Duodenal mucosa (tissue), 2 donors: ENCODE measurements around the gene ARHGEF4.

Experiments used
- H3K27ac ChIP-seq: one replicate; pipeline ENCODE4 v1.7.0; 2013; ENCODE audit warnings: low read depth, low read length
- H3K27me3 ChIP-seq, 2 donors: one replicate each; pipeline ENCODE4 v1.7.0; 2013; ENCODE audit warnings: low read length in 2 of 2, control low read depth in 1 of 2; ENCODE audit not compliant: insufficient read depth in 2 of 2, control insufficient read depth in 1 of 2
- H3K36me3 ChIP-seq, 2 donors: one replicate each; pipeline ENCODE4 v1.7.0; 2013; ENCODE audit warnings: low read length in 2 of 2, control low read depth in 1 of 2; ENCODE audit not compliant: insufficient read depth in 2 of 2, control insufficient read depth in 1 of 2
- H3K4me1 ChIP-seq, 2 donors: one replicate each; pipeline ENCODE4 v1.7.0; 2013; ENCODE audit warnings: low read length in 2 of 2, control low read depth in 1 of 2; ENCODE audit not compliant: insufficient read depth in 2 of 2, control insufficient read depth in 1 of 2
- H3K4me3 ChIP-seq, 2 donors: one replicate each; pipeline ENCODE4 v1.7.0; 2013; ENCODE audit warnings: low read length in 2 of 2, low read depth in 1 of 2
- H3K9ac ChIP-seq, 2 donors: one replicate each; pipeline ENCODE4 v1.7.0; 2013; ENCODE audit warnings: low read length in 2 of 2, low read depth in 1 of 2
- H3K9me3 ChIP-seq, 2 donors: one replicate each; pipeline ENCODE4 v1.7.0; 2013; ENCODE audit warnings: low read length in 2 of 2, control low read depth in 1 of 2; ENCODE audit not compliant: control insufficient read depth in 1 of 2

The ARHGEF4 gene

DNA sequence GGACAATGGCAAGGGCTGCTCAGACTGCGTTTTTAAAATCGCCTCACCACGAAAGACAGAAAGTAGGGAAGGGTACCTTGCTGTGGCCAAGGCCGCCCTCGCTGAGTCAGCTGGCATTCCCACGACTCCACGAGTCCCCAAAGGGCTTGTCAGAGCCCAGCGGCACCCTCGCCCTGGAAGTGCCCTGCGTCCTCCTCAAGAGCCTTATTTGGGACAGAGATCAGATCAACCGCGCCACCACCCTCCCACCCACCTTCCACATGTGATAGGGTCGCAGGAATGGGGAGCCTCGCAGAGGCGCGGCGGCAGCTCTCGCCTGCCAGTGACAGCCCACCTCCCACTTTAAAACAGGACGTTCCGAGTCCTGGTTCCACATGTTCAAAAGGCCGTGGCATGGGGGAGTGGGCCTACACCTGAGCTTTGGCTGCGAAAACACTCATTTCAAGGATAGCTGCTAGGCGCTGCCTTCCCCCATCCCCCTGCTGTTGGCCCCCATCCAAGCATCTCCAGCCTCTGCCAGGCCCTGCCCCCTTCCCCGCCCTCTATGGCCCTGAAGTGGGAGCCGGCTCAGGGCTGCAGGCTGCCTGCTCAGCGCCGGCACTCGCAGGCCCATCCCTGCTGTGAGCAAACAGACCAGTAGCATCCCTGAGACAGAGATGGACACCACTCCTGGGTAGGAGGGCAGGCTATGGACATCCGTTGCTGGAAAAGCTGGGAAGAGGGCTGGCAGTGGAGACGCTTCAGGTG, 38.1 kb upstream of the ARHGEF4 start:
- peak overlapping the region; percentile 78 to 91 for H3K4me3 ChIP-seq
- H3K27me3 ChIP-seq, result peaks cover 6 to 8% of the 10 kb centered on the region in 2 donors
- no peaks in the 10 kb centered on the region for H3K36me3 ChIP-seq
- H3K27ac ChIP-seq, result no peak overlapping the region
- H3K4me1 ChIP-seq, result peaks cover 0 to 9% of the 10 kb centered on the region in 2 donors
- H3K9me3 ChIP-seq, result no peaks in the 10 kb centered on the region
- peak overlapping the region; percentile 37 to 87 for H3K9ac ChIP-seq

DNA sequence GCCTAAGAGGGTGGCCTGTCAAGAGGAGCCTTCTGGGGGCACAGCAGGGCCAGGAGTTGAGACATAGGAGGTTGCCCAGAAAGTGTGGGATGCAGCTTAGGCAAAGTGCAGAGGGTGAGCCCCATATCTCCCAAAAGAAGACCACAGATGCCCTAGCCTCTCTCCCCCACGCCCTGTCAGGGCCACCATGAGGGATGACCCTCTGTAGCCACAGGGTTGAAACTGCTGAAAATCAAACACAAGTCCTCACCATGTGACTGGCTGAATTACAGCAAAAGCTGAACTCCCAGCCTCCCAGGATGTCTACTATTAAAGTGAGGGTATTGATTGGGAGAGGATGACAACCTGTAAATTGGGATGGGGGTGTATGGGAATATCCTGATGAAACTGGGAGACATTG, 37.4 kb upstream of the ARHGEF4 start:
- no peak overlapping the region for H3K9ac ChIP-seq
- H3K9me3 ChIP-seq, result no peaks in the 10 kb centered on the region
- H3K27me3 ChIP-seq, result peaks cover 6 to 8% of the 10 kb centered on the region in 2 donors
- no peaks in the 10 kb centered on the region for H3K36me3 ChIP-seq
- peaks cover 0 to 9% of the 10 kb centered on the region in 2 donors for H3K4me1 ChIP-seq
- no peak overlapping the region for H3K4me3 ChIP-seq
- no peak overlapping the region for H3K27ac ChIP-seq

DNA sequence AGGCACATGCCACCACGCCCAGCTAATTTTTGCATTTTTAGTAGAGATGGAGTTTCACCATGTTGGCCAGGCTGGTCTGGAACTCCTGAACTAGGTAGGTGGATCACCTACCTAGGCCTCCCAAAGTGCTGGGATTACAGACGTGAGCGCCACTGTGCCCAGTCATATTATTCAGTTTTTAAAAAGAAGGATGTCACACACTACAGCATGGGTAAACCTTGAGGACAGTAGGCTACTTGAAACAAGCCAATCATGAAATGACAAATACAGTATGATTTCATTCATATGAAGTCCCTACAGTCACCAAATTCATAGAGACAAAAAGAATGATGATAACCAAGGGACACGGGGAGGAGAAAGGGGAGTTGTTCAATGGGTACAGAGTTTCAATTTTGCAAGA, 31.1 kb upstream of the ARHGEF4 start:
- H3K9me3 ChIP-seq, result no peaks in the 10 kb centered on the region
- H3K36me3 ChIP-seq, result no peaks in the 10 kb centered on the region
- H3K27ac ChIP-seq, result no peak overlapping the region
- H3K9ac ChIP-seq, result no peak overlapping the region
- no peaks in the 10 kb centered on the region for H3K4me1 ChIP-seq
- H3K4me3 ChIP-seq, result no peak overlapping the region
- no peaks in the 10 kb centered on the region for H3K27me3 ChIP-seq

- Histone ChIP-seq H3K27me3 (no peaks in the 10 kb centered on the region), H3K9me3 (no peaks in the 10 kb centered on the region), H3K36me3 (no peaks in the 10 kb centered on the region), H3K4me3 (no peak overlapping the region), H3K4me1 (no peaks in the 10 kb centered on the region), H3K27ac (no peak overlapping the region), H3K9ac (no peak overlapping the region)
Observed at GRCh38 chr2:130806370-130806769, 30.3 kb upstream of the ARHGEF4 start.

- no peak overlapping the region for H3K9ac ChIP-seq
- H3K27me3 ChIP-seq, result no peaks in the 10 kb centered on the region
- H3K27ac ChIP-seq, result no peak overlapping the region
- no peak overlapping the region for H3K4me3 ChIP-seq
- H3K36me3 ChIP-seq, result no peaks in the 10 kb centered on the region
- H3K9me3 ChIP-seq, result no peaks in the 10 kb centered on the region
- H3K4me1 ChIP-seq, result no peaks in the 10 kb centered on the region
Observed at GRCh38 chr2:130807659-130808385, 28.9 kb upstream of the ARHGEF4 start.

DNA sequence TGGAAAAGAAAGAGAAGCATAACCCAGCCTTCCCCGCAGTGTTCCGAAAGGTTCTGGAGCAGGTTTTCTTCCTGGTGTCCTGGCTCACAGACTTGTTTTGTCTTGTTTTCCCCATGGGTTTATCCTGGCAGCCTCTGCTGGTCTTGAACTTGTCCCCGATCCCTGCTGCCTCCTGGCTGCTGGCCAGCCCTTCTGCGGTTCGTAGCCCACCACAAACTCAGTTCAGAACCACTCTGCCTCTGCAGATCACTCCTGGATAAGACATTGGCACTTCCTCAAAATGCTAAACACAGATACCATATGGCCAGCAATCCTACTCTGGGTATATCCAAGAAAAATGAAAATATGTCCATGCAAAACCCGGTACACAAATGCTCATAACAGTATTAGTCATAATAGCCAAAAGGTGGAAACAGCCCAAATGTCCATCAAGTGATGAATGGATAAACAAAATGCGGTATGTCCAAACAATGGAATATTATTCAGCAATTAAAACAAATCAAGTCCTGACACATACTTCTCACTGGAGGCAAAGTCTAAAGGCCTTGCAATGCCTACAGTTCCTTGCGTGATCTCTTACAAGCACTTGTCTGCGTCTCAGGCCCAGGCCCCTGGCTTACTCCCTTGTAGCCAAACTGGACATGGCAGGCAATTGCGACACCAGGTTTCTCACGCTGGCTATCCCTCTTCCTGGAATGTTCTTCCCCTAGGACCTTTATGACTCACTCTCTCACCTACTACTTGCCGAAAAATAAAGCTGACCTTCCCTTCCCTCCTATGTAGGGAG, 28.0 kb upstream of the ARHGEF4 start:
- Histone ChIP-seq H3K9ac (no peak overlapping the region), H3K36me3 (no peaks in the 10 kb centered on the region), H3K4me3 (no peak overlapping the region), H3K27ac (no peak overlapping the region), H3K4me1 (no peaks in the 10 kb centered on the region), H3K9me3 (no peaks in the 10 kb centered on the region), H3K27me3 (no peaks in the 10 kb centered on the region)

DNA sequence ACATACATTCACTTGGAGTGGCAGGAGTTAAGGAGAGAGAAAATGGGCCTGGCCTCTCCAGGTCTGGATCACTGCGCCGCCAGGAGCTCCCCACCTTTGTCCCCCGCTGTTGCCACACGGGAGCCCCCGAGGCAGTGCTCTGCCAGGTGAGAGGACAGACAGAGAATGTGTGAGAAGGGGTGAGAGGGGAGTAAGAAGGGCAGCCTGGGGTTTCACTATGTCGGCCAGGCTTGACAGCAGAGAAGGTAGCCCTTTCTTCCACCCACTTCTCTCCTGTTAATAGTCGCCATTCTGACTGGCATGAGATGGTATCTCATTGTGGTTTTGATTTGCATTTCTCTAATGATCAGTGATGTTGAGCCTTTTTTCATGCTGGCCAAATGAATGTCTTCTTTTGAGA, 26.2 kb upstream of the ARHGEF4 start:
- Histone ChIP-seq H3K9me3 (no peaks in the 10 kb centered on the region), H3K36me3 (no peaks in the 10 kb centered on the region), H3K9ac (no peak overlapping the region), H3K4me1 (no peaks in the 10 kb centered on the region), H3K4me3 (no peak overlapping the region), H3K27me3 (no peaks in the 10 kb centered on the region), H3K27ac (no peak overlapping the region)

DNA sequence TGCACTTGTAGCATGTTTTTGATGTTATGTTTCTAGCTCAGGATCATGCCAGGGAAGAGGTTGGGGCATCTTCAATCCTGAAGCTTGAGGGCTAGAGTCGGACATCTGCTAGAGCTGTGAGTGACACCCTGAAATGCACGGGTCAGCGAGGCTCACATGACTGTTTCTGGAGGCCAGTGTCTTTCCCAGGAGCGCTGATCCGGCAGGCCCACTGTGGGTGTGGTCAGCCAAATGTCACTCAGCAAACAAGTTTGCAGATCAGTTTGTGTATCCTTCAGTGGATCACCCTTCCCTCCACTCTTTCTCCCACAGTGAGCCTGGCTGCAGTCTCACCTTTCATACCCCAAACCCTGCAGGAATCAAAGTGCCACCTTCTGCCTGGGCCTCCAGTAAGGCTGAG, 23.0 kb upstream of the ARHGEF4 start:
- Histone ChIP-seq H3K9me3 (no peaks in the 10 kb centered on the region), H3K36me3 (no peaks in the 10 kb centered on the region), H3K9ac (no peak overlapping the region), H3K27ac (no peak overlapping the region), H3K27me3 (no peaks in the 10 kb centered on the region), H3K4me1 (no peaks in the 10 kb centered on the region), H3K4me3 (no peak overlapping the region)

- H3K9me3 ChIP-seq, result no peaks in the 10 kb centered on the region
- no peaks in the 10 kb centered on the region for H3K27me3 ChIP-seq
- no peak overlapping the region for H3K9ac ChIP-seq
Observed at GRCh38 chr2:130814931-130815680, 21.6 kb upstream of the ARHGEF4 start.

More at GRCh38 chr2:130814931-130815680, 21.6 kb upstream of the ARHGEF4 start:
- H3K27ac ChIP-seq, result no peak overlapping the region
- H3K4me1 ChIP-seq, result no peaks in the 10 kb centered on the region
- no peak overlapping the region for H3K4me3 ChIP-seq
- H3K36me3 ChIP-seq, result no peaks in the 10 kb centered on the region
